NCI-H1105 treated with DMSO at 0.1 percent for 48 hours (cell line): Measurements from ENCODE around the gene POU2AF3.
"Not testable (repeated sequence)": the region's sequence is repeated elsewhere in the genome, so short reads cannot be mapped to it uniquely, and the experiment has no call there.

Source experiments
- DNase-seq: peaks from one replicate; lab custom pipeline; 2025; lab: John Stamatoyannopoulos, UW

Gene POU2AF3

GRCh38 chr11:111301004-111301841 is 2.9 kb downstream of the POU2AF3 start:
- DNase-seq: peak; percentile 28

DNA sequence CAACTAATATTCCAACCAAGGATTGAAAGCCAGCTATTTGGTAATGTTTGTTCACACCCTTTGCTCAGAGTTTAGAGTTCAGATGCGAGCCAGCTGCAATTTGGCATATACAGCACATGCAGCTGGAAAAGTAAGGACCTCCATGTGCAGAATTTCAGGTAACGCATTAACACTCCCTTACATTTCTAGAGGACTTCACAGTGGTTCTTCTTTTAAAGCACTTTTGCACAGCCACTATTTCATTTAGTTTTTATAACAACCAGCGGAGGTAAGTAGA is 3.4 kb downstream of the POU2AF3 start:
- DNase-seq: no peak

GRCh38 chr11:111302298-111302697 is 4.0 kb downstream of the POU2AF3 start:
- peak; percentile 73 for DNase-seq

- DNase-seq: peak; percentile 88
These were observed 5.1 kb downstream of the POU2AF3 start for GRCh38 chr11:111303461-111303860.

DNA sequence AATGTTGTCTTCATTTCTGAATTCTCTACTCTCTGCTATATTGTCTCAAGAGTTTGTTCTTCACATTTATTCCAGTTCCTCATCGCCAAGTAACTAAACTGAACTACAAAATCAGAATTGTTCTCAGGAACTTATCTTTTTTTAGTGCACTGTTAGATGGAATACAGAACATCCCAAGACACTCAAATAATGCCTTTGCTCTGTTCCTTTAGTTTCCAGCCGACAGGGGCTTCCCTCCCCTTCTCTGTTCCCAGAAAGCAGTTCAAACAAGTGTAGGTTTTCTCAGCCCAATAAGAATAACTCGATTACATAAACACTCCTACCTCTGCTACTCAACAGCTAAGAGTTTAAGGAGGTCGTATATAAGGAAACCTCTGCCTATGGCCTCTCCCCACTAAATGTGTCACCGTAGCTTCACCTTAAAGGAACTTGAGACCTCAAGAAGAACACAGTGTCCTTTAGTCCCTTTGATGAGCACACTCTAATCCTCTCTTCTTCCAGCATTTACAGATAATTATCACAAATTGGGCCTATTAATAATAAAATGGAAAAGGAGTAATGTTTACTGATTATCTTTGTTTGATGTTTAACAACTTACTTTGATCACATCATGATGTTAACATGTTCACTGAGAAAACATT is 6.9 kb downstream of the POU2AF3 start:
- DNase-seq: peak; percentile 73

GRCh38 chr11:111305876-111306275 is 7.5 kb downstream of the POU2AF3 start:
- DNase-seq: no peak

DNA sequence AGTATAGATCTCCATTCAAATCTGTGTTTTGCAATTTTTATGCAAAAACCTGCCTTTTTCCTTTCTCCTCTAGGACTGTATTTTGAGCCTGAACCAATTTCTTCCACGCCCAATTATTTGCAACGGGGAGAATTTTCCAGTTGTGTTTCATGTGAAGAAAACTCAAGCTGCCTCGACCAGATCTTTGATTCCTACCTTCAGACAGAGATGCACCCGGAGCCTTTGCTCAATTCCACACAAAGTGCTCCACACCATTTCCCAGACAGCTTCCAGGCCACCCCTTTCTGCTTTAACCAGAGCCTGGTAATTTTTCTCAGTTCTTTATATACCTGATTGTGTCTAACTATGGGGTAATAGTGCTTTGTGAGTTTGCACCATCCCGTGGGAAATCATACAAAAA is 8.0 kb downstream of the POU2AF3 start:
- DNase-seq: no peak

DNA sequence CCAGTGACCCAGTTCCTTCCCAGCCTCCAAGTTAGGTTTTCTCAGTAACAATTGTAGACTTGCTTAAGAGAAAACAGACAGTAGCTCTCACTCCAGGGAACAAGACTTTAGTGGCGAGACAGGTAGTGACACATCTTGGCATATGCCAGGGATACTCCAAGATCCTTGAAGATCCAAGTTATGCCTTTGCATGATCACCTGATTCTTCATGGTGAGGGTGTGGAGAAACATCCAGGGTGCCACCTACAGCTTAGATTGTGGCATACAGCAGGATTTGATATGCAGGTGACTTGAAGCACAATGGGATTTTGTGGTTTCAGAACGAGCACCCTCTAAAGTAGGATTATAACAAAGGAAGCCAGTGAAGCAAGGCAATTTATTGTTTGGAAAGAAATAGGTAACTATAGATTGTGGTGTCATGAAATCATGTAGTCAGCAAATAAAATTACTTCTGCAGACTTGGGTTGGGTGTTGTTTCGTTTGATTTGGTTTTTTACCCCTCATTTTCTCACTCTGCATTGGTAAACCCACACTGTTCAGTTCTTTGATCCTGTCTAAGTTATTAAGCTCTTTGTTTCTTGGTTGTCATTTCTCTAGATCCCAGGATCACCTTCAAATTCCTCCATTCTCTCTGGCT is 9.2 kb downstream of the POU2AF3 start:
- peak; percentile 85 for DNase-seq

DNA sequence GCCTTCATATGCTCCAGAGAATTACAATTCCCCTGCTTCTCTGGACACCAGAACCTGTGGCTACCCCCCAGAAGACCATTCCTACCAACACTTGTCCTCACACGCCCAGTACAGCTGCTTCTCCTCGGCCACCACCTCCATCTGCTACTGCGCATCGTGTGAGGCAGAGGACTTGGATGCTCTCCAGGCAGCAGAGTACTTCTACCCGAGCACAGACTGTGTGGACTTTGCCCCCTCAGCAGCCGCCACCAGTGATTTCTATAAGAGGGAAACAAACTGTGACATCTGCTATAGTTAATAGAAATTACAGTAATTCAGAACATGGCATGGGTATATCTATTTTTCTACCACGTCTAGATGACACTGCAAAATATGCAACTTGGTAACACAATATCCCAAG is 9.8 kb downstream of the POU2AF3 start:
- peak; percentile 98 for DNase-seq

DNA sequence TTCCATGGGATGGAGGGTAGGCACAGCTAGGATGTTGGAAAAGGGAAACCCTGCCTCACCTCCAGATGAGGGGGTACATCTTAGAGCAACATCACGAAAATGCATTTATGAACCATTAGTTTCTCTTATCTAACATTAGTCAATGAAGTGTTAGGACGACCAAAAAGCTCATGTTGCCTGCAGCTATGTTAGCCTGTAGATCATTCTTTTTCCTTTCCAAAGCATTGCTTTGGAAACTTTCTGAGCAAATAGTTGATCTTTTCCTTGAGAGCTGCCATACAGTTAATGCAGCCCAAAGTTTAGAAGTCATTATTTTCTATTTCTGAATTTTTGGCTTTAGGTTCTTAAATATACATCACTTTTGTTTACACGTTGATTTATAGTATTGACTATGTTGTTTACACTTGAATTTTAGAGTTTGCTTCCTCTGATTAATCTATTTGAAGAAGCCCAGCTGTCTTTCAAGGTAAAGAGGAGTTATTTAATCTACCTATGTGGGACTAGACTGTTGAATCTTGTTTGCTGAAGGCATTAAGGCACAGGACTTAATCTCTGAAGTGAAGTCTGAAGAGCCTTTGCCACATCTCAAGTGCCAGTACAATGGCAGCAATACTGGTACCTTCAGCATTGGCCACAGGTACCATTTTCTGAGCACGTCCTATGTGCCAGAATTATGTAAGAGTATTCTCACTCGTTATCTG is 11.0 kb downstream of the POU2AF3 start:
- no peak for DNase-seq

DNA sequence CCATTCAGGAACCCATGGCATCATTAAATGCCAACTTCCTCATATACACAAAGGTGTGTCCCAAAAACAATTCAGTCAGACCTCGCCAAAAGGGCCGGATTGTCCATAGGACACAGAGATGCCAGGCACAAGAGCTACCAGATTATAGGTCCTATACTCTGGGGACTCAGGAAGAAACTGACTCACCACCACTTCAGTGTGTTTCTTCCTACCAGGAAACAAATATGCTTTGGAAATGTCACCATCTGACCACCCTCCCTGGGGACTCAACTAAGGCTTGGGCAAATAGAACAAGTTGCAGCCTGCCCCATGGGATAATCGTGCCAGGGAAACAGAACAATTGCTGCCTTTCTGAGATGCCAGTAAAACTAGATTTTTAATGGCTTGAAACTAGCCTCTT is 11.7 kb downstream of the POU2AF3 start:
- DNase-seq: peak; percentile 97

DNA sequence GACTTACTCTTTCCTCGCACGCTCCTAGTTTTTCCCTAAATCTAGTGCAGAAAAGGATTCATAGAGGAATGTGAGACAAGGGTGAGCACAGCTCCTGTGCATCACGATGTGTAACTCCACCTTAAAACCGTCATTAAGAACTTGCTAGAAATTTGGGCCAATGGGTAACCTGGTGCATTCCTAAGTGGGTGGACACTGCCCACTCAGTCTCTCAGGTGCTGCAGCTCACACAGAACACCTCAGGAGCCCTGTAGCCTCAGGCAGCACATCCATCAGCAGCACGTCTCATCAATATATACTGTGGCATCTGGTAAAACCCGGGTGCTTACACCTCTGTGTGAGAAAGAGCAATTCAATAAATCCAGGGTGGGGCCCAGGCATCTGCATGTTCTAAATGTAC is 12.4 kb downstream of the POU2AF3 start:
- DNase-seq: peak; percentile 49

GRCh38 chr11:111312076-111312475 is 13.7 kb downstream of the POU2AF3 start:
- DNase-seq: peak; percentile 75

- DNase-seq: no peak
These were observed 20.9 kb downstream of the POU2AF3 start for GRCh38 chr11:111319296-111319695.

- not testable (repeated sequence) for DNase-seq
These were observed 21.9 kb downstream of the POU2AF3 start for GRCh38 chr11:111320199-111320598.

DNA sequence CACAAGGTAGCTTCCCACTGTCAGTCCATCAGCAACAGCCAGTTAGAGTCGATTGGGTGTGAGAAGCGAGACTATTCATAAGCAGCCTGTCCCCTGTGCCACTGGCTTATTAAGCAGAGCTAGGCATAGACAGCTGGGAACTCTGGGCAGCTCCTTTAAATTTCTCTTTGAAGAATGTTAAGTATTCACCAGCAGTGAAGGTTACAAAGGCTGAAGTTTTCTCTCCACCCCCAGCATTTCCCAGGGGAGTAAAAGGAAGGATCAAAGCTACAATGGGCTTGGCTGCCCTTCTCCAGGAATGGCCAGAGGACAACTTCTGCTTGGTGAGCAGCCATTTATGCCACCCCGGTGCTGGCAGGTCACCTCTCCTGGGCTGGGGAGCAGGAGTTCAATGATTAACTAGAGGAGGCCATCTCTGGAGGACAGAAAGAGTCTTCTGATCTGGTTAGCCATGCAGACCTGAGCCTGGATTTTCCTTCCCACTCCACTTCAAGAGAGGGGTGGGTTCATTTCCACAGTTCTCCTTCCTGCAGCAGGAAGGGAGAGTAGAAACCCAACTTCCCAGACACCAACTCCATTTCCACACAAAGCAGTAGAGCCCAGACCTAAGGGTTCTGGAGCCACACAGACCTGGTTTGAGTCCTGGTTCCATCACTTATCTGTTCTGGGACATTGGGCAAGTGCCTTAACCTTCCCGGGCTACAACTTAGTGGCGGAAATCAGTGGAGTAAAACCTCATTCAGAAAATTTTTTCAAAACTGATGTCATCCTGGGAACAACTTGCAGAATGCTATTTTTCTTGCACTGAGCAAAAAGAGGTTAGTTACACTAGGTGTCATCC is 22.6 kb downstream of the POU2AF3 start:
- DNase-seq: no peak

DNA sequence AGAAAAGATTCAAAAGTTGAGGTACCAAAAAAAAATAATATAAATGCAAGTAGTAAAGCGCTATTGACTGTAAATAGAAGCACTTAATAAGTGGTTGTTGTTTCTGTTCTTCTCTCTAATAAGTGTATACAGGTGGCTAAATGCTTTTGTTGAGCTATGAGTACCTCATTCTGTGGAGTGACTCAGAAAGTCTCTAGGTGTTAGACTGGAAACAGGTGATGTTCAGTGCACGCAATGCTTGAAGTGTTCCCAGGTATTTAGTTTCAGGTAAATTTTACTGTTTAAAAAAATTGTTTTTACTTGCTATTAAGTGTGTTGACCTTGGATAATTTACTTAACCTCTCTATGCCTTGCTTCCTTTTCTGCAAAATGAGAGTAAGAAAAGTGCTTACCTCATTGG is 24.2 kb downstream of the POU2AF3 start:
- DNase-seq: no peak

DNA sequence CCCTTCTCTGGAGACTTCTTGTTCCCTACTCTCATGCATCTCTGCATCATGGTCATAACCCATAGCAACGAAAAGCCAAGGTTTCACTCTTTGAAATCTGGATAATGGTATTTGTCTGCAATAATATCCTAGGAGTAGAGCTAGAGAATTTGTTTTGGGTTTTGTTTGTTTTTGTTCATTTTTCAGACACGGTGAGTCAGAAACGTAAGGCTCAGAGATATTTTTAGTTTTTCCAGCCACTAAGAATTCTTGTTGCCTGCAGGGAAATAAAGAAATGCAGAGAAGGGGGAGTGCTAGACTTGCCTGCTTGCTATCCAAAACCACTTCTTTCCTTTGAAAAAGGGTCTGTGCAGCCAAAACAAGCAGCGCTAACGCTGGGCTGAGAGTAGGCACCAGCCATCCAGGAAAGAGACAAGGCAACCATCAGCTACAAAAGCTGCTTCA is 26.0 kb downstream of the POU2AF3 start:
- DNase-seq: no peak

GRCh38 chr11:111325259-111325658 is 26.9 kb downstream of the POU2AF3 start:
- no peak for DNase-seq

DNA sequence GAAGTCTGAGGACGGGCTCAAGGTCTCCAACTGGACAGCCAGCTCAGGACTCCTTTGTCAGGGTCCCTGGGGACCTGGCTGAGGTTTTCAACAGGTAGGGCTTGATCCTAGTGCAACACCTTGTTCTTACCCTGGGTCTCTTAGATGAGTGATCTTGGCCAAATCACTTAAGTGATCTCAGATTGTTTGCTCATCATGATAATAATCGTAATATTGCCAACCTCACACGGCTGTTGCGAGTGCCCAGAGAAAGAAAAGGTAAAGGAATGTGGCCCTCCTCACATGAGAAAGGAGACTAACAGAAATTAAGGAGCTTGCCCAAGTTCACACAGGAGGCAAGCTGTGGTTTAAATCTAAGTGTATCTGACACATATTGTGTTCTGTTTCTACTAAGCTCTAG is 28.5 kb downstream of the POU2AF3 start:
- no peak for DNase-seq

- DNase-seq: no peak
These were observed 29.7 kb downstream of the POU2AF3 start for GRCh38 chr11:111327908-111328624.
